NT2/D1 (cell line): ENCODE measurements around the gene SLC30A7.

Source experiments
- SUZ12 ChIP-seq: IDR thresholded peaks from 2 replicates; pipeline ENCODE4 v1.6.1; 2011; ENCODE audit not compliant: insufficient read length, insufficient read depth; ENCODE audit errors: extremely low read depth
- ZNF274 ChIP-seq: IDR thresholded peaks from 2 replicates; pipeline ENCODE4 v1.6.1; 2011; ENCODE audit warnings: mild to moderate bottlenecking, low read depth, low read length

DNA sequence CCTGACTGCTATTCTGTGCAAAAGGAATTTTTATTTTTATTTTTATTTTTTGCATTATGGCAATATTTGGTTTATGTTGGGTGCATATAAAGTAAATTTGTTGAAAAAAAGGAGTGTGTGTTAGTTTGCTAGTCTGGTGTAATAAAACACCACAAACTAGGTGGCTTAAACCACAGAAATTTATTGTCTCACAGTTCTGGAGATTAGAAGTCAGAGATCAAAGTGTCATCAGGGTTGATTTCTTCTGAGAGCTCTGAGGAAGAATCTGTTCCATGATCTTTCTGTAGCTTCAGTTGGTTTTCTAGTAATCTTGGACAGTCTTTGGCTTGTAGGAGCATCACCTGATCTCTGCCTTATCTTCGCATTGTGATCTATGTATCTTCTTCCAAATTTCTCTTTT lies 6.5 kb downstream of the SLC30A7 start:
- TF ChIP-seq ZNF274 (no peak), SUZ12 (no peak)
